8988T (cell line): ENCODE data around the gene ZC2HC1B.

ENCODE experiments used
- DNase-seq: peaks from one replicate; pipeline ENCODE4 v3.0.0; 2011

The ZC2HC1B gene

GRCh38 chr6:143965503-143966171, 101.4 kb downstream of the ZC2HC1B start:
- no peak for DNase-seq

- no peak for DNase-seq
Observed at GRCh38 chr6:143966312-143966711, 102.0 kb downstream of the ZC2HC1B start.

- DNase-seq, result no peak
Observed at GRCh38 chr6:143967706-143968376, 103.6 kb downstream of the ZC2HC1B start.

GRCh38 chr6:143969077-143969476, 104.8 kb downstream of the ZC2HC1B start:
- no peak for DNase-seq

GRCh38 chr6:143970456-143971218, 106.4 kb downstream of the ZC2HC1B start:
- DNase-seq, result no peak

- DNase-seq, result no peak
Observed at GRCh38 chr6:143971482-143972205, 107.4 kb downstream of the ZC2HC1B start.

GRCh38 chr6:143973097-143973966, 109.1 kb downstream of the ZC2HC1B start:
- no peak for DNase-seq

GRCh38 chr6:143974089-143974488, 109.8 kb downstream of the ZC2HC1B start:
- no peak for DNase-seq

GRCh38 chr6:143976806-143977349, 112.6 kb downstream of the ZC2HC1B start:
- DNase-seq, result no peak

GRCh38 chr6:143980921-143981320, 116.6 kb downstream of the ZC2HC1B start:
- DNase-seq, result no peak

GRCh38 chr6:143982968-143983367, 118.7 kb downstream of the ZC2HC1B start:
- no peak for DNase-seq

- DNase-seq, result no peak
Observed at GRCh38 chr6:143984666-143985065, 120.4 kb downstream of the ZC2HC1B start.

GRCh38 chr6:143986463-143987065, 122.3 kb downstream of the ZC2HC1B start:
- no peak for DNase-seq
